Measurements from ENCODE around the gene PTGDS.

The PTGDS gene

GRCh38 chr9:137023157-137023556 lies 45.9 kb downstream of the PTGDS start:
- DNase-seq (ENCODE audit: low read depth) = no peak

DNA sequence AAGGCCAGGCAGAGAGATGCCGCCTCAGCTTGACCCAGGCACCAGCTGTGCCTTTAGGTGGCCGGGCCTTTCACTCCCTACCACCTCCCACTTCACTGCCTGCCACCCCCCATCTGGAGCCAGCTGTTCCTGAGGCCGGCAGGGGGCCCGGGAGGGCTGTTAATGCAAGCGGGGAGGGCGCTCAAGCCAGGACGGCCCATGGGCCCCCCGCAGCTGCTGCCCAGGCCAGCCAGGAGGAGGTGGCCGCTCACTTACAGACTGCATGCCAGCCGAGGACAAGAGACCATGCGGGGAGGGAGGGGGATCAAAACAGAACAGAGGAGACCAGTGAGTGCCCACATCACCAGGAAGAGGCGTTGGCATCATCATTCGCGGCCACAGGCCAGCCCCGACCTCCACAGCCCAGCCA lies 46.3 kb downstream of the PTGDS start:
- DNase-seq (ENCODE audit: low read depth) = no peak

DNA sequence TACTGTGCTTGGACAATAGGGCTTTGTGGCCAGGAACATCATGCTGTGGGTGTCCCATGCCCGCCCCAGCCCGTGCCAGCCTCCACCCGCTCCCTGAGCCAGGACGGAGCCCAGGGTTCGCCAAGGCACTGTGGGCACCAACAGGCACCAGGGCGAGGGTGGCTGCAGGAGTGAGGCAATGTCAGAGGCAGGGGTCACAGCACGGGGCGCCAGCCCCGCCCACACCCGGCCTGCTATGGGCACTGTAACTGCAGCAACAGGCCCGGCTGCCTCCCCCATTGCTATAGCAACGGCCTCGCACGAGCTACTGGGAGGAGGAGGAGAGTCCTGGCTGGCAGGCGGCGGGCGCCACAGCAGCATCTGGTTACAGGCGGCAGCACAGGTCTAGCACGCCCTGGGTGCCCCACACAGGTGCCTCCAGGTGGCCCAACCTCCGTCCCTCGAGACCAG lies 48.2 kb downstream of the PTGDS start:
- DNase-seq (ENCODE audit: low read depth) = peak; percentile 31

- no peak for DNase-seq (ENCODE audit: low read depth)
Observed at GRCh38 chr9:137026384-137026783, 49.1 kb downstream of the PTGDS start.

DNA sequence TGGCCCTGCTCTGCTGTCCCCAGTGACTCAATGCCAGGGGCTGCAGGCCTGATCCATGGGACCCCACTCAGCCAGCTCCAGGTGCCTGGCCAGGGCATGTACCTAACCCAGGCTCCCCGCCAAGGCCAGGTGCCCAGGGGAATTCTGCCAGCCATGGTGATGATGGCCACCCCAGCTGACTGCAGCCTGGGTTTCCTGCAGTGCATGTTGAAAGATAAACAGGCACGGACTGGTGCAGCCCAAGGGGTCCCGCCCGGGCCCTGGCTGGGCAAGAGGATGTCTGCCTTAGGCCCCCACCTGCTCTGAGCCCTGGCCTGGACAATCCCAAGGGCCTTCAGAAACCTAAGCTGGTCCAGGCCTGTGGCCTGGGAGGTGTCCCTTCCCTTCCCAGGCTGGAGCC lies 49.5 kb downstream of the PTGDS start:
- no peak for DNase-seq (ENCODE audit: low read depth)

- DNase-seq (ENCODE audit: low read depth) = no peak
Observed at GRCh38 chr9:137027369-137028262, 50.3 kb downstream of the PTGDS start, which contains the start of gene ABCA2. TSS of gene ABCA2 (minus strand) at chr9:137028237. CDS start at chr9:137028140, 97 bp downstream.

DNA sequence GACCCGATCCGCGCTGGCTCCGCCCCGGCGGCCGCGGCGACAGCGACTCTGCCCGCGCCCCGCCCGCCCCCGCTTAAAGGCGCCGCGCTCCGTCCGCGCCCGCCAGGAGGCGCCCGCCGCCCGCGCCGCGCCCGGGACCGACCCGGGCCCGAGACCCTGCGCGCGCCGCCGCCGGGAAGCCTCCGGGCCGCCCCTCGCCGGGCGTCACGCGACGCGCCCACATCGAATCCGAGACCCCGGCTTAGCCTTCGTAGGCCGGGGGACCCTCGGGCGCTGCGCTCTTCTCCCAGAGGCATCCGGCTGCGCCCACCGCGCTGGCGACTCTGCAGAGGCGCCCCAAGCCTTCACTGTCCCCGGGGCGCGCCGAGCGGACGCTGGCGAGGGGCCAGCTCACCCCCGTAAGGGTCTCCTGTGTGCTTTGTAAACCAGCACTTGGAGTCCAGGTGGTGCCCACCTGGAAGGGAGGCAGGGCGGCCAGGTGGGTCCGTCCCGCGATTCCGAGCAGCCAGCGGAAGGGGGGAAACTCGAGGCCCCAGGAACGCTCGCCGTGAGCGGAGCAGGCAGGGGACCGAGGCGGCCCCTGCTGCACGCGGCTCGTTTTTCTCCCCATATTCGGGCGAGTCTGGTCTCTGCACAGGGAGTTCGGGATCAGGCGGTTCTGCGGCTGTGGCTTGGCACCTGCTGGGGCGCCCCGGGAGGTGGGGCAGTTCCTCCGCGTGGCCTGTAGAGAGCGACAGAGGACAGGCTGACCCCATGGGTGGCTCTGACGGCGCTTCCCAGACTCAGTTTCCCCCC lies 51.2 kb downstream of the PTGDS start:
- no peak for DNase-seq (ENCODE audit: low read depth)

GRCh38 chr9:137029058-137029936 lies 52.0 kb downstream of the PTGDS start:
- DNase-seq (ENCODE audit: low read depth) = peak; percentile 38

DNA sequence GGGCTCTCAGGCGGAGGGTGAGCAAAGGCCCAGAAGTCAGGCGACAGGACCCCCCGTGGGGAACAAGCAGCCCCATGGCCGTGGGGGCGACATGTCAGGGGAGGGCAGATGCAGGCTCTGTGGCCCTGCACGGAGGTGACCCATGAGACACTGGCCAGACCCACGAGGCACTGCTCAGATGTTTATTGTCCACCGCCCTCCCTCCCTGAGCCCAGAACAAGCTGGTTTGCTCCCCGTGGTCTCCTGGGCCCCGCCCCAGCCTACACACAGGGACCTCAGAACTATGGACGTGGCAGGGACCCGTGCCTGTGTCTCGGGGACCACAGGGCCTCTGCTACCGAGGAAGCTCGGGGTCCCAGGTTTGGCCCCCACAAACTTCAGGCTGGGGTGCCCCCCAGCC lies 52.7 kb downstream of the PTGDS start:
- no peak for DNase-seq (ENCODE audit: low read depth)

DNA sequence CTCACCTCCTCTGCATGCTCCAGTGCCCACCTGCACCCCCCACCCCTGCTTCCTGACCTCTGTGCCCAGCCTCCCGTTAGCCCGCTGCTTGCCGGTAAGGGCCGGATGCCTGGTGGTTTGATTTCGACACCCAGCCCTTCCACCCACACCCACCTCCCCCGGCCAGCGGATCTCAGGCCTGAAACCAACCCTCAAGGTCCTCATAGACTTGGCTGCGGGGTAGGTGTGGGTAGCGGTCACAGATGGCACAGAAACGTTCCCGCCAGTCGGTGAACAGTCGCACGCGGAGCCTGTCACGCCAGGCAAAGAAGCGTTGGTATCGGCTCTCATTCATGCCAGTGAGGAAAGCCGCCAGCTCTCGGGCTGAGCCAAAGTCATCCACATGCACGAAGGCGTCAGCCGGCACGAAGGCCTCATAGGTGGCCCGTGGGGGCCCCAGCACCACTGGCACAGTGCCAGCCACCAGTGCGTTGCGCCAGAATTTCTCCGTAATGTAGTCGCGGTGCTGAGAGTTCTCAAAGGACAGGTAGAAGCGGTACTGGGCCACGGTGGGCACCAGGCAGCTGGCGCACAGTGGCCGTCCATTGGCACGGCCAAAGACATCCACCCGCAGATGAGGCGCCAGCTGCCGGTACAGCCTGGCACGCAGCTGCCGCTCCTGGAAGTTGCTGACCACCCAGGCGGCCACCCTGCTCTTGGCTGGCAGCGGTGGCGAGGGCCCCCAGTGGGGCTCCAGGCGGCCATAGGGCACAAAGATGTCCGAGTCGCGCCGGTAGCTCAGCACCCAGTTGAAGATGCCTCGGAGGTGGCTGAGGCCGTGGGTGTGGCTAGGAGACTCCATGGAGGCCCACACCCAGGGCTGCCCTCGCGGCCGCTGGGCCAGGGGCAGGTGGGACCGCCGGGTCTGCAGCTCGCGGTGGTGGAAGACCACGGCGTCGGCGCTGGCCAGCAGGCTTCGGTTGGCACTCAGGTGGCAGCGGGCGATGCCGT lies 53.5 kb downstream of the PTGDS start:
- DNase-seq (ENCODE audit: low read depth) = peak; percentile 53
